DOHH2 (cell line): Measurements from ENCODE around the gene FLT3.

Experiments
- H3F3A ChIP-seq: fragments of 200-600 bp; sonication (generic), shearing (Covaris generic); 2 replicates; pipeline ENCODE4 v1.6.0; 2016; ENCODE audit warnings: antibody characterized with exemption, mild to moderate bottlenecking; ENCODE audit not compliant: control insufficient read depth, insufficient read depth
- H3K27ac ChIP-seq: fragments of 200-600 bp; sonication (generic); 2 replicates; pipeline ENCODE4 v1.5.1; 2014; ENCODE audit warnings: low read depth, mild to moderate bottlenecking, low read length, moderate library complexity
- H3K27me3 ChIP-seq: fragments of 200-600 bp; sonication (generic); 2 replicates; pipeline ENCODE4 v1.6.1; 2014; ENCODE audit warnings: mild to moderate bottlenecking, low read length, mixed read lengths; ENCODE audit not compliant: control insufficient read depth
- H3K36me3 ChIP-seq: fragments of 200-600 bp; sonication (generic); 2 replicates; pipeline ENCODE4 v1.6.1; 2014; ENCODE audit warnings: mild to moderate bottlenecking, low read length, moderate library complexity, mixed read lengths; ENCODE audit not compliant: control insufficient read depth
- H3K4me1 ChIP-seq: fragments of 200-600 bp; sonication (generic); 2 replicates; pipeline ENCODE4 v1.6.1; 2014; ENCODE audit warnings: mild to moderate bottlenecking, low read length, mixed read lengths; ENCODE audit not compliant: control insufficient read depth
- H3K4me2 ChIP-seq: fragments of 200-600 bp; sonication (generic); 2 replicates; pipeline ENCODE4 v1.6.0; 2014; ENCODE audit warnings: mild to moderate bottlenecking, low read length, moderate library complexity
- H3K4me3 ChIP-seq: fragments of 200-600 bp; sonication (generic); 2 replicates; pipeline ENCODE4 v1.5.1; 2014; ENCODE audit warnings: mild to moderate bottlenecking, low read length, mixed read lengths
- H3K79me2 ChIP-seq: fragments of 200-600 bp; sonication (generic); 2 replicates; pipeline ENCODE4 v1.6.1; 2014; ENCODE audit warnings: mild to moderate bottlenecking, low read length, mixed read lengths; ENCODE audit not compliant: control insufficient read depth
- H3K9me2 ChIP-seq: fragments of 200-600 bp; sonication (generic); replicated peaks from 2 replicates; pipeline ENCODE4 v1.6.1; 2014; ENCODE audit warnings: mild to moderate bottlenecking, low read length, mixed read lengths; ENCODE audit not compliant: control insufficient read depth
- H3K9me3 ChIP-seq: fragments of 200-600 bp; sonication (generic); 2 replicates; pipeline ENCODE4 v1.6.1; 2014; ENCODE audit warnings: antibody characterized with exemption, low read length, mixed read lengths; ENCODE audit not compliant: control insufficient read depth, insufficient read depth
- H4K20me1 ChIP-seq: fragments of 200-600 bp; sonication (generic); 2 replicates; pipeline ENCODE4 v1.6.0; 2014; ENCODE audit warnings: low read depth, mild to moderate bottlenecking, antibody characterized with exemption, low read length, moderate library complexity; ENCODE audit not compliant: control insufficient read depth, insufficient read depth
- EZH2phosphoT487 ChIP-seq: fragments of 200-600 bp; sonication (generic); IDR thresholded peaks from 2 replicates; pipeline ENCODE4 v1.6.1; 2017; ENCODE audit warnings: borderline replicate concordance, mild to moderate bottlenecking, antibody characterized with exemption, low read length, moderate library complexity, mixed read lengths
- TF ChIP-seq, protein P1 (sequence below): fragments of 200-600 bp; sonication (generic); IDR thresholded peaks from one replicate; pipeline ENCODE4 v1.5.1; 2014; ENCODE audit warnings: antibody characterized with exemption, mild to moderate bottlenecking, low read depth, low read length; ENCODE audit not compliant: poor library complexity, severe bottlenecking

The FLT3 gene

DNA sequence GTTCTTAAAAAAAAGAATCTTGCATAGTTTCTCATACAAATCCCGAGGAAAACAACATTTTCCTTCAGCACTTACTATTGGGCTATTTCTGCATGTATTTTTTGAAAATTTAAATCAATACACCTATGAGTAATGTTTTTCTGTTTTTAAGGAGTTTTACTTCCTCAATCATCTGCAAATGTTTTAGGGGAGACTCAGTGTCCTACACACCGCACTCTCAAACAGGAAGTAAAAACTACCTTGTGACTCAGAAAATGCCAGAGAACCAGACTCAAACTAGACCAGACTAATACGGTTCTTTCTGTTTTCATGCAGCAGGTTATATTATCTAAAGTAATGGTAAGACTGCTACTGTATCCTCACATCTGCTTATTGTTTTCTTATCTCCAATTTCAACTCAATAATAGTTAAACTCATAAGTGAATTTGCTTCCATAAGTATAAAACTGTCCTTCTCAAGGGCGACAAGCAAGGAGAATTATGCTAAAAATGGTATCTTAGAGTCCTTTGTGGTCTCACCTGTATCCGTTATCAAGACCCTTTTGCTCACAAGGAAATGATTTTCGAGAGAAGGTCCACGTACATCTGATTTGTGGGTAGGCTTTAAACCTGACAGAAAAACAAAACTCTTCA, 52.5 kb downstream of the FLT3 start:
- H3K4me2 ChIP-seq, result peak overlapping the region; percentile 48
- H3K36me3 ChIP-seq, result no peaks in the 10 kb centered on the region
- no peaks in the 10 kb centered on the region for H3K79me2 ChIP-seq
- H3K27ac ChIP-seq, result peak overlapping the region; percentile 47
- no peaks in the 10 kb centered on the region for H4K20me1 ChIP-seq
- peak overlapping the region; percentile 39 for H3K4me3 ChIP-seq
- H3K4me1 ChIP-seq, result peaks cover 37% of the 10 kb centered on the region
- H3F3A ChIP-seq, result no peaks in the 10 kb centered on the region
- TF ChIP-seq, protein P1, sequence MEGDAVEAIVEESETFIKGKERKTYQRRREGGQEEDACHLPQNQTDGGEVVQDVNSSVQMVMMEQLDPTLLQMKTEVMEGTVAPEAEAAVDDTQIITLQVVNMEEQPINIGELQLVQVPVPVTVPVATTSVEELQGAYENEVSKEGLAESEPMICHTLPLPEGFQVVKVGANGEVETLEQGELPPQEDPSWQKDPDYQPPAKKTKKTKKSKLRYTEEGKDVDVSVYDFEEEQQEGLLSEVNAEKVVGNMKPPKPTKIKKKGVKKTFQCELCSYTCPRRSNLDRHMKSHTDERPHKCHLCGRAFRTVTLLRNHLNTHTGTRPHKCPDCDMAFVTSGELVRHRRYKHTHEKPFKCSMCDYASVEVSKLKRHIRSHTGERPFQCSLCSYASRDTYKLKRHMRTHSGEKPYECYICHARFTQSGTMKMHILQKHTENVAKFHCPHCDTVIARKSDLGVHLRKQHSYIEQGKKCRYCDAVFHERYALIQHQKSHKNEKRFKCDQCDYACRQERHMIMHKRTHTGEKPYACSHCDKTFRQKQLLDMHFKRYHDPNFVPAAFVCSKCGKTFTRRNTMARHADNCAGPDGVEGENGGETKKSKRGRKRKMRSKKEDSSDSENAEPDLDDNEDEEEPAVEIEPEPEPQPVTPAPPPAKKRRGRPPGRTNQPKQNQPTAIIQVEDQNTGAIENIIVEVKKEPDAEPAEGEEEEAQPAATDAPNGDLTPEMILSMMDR, result no peak
- no peak for TF ChIP-seq EZH2phosphoT487
- no peaks in the 10 kb centered on the region; the same call in 1 of the 2 replicates for H3K9me3 ChIP-seq
- H3K9me2 ChIP-seq, result no peaks in the 10 kb centered on the region
- no peaks in the 10 kb centered on the region for H3K27me3 ChIP-seq

GRCh38 chr13:28046981-28047380, 53.4 kb downstream of the FLT3 start:
- H3K27ac ChIP-seq, result no peak overlapping the region; the same call in 1 of the 2 replicates
- H3K9me2 ChIP-seq, result no peaks in the 10 kb centered on the region
- H3K4me3 ChIP-seq, result no peak overlapping the region
- H3K79me2 ChIP-seq, result no peaks in the 10 kb centered on the region
- peak overlapping the region; percentile 48 for H3K4me2 ChIP-seq
- H3K4me1 ChIP-seq, result peaks cover 37% of the 10 kb centered on the region
- TF ChIP-seq, protein P1, result no peak
- no peak for TF ChIP-seq EZH2phosphoT487
- no peaks in the 10 kb centered on the region; the same call in 1 of the 2 replicates for H3K9me3 ChIP-seq
- no peaks in the 10 kb centered on the region for H4K20me1 ChIP-seq
- no peaks in the 10 kb centered on the region for H3K27me3 ChIP-seq
- no peaks in the 10 kb centered on the region for H3F3A ChIP-seq
- no peaks in the 10 kb centered on the region for H3K36me3 ChIP-seq

GRCh38 chr13:28045861-28046260, 54.5 kb downstream of the FLT3 start:
- H3K79me2 ChIP-seq, result no peaks in the 10 kb centered on the region
- H3K9me2 ChIP-seq, result no peaks in the 10 kb centered on the region
- H3F3A ChIP-seq, result no peaks in the 10 kb centered on the region
- H3K4me1 ChIP-seq, result peaks cover 37% of the 10 kb centered on the region
- no peaks in the 10 kb centered on the region; the same call in 1 of the 2 replicates for H3K9me3 ChIP-seq
- H3K27me3 ChIP-seq, result no peaks in the 10 kb centered on the region
- H3K36me3 ChIP-seq, result no peaks in the 10 kb centered on the region
- H3K4me2 ChIP-seq, result no peak overlapping the region
- TF ChIP-seq, protein P1, result no peak
- no peak for TF ChIP-seq EZH2phosphoT487
- H3K27ac ChIP-seq, result no peak overlapping the region
- H3K4me3 ChIP-seq, result no peak overlapping the region
- no peaks in the 10 kb centered on the region for H4K20me1 ChIP-seq
